NCI-H526 (cell line): Measurements from ENCODE around the gene SLC35F1.

Experiments used
- DNase-seq, 2 experiments: peaks; one replicate each; lab custom pipeline; 2025; lab: John Stamatoyannopoulos, UW

SLC35F1 gene

GRCh38 chr6:118197539-118197938 is 290.5 kb downstream of the SLC35F1 start:
- DNase-seq = no peak

GRCh38 chr6:118198746-118199145 is 291.7 kb downstream of the SLC35F1 start:
- DNase-seq = no peak

DNA sequence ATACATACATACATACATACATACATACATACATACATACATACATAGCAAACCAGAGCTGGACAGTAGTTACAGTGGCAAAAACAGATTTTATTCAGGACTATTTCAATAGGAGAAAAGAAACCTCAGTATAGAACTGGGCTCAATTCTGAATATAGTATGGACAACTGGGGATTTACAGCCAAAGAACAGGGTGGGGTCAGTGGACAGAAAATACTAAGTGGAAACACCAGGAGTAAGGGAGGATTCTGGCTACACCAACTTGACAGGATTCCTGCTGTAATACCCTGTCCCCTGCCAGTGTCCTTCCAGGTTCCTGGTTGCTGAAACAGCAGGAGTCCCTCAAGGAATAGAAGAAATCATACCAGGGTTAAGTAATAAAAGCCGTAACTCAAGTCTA is 293.1 kb downstream of the SLC35F1 start:
- DNase-seq = no peak

GRCh38 chr6:118202517-118202916 is 295.5 kb downstream of the SLC35F1 start:
- no peak for DNase-seq

GRCh38 chr6:118203545-118203944 is 296.5 kb downstream of the SLC35F1 start:
- no peak for DNase-seq

- DNase-seq = no peak
Observed at GRCh38 chr6:118206221-118206620, 299.2 kb downstream of the SLC35F1 start.

GRCh38 chr6:118207947-118208346 is 300.9 kb downstream of the SLC35F1 start:
- DNase-seq = no peak

GRCh38 chr6:118212451-118213173 is 305.5 kb downstream of the SLC35F1 start:
- no peak for DNase-seq

DNA sequence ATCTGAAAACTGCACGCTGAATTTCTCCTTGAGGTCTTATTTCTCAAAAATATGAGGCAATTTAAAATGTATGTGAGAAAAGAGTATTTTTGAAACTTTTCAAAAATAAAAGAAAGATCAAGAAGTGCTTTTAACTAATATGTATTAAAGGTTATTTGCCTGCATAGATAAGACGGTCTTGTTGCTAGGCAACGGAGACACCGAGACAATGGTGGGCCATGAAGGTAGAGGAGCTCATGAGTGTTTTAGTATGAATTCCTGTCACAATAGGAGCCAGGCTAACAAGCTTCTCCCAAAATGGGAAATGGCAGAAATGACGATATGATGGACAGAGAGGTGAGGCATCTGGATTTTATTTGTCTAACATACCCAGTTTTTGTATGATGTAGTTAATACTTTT is 308.2 kb downstream of the SLC35F1 start:
- no peak for DNase-seq

- DNase-seq = no peak
Observed at GRCh38 chr6:118216751-118217150, 309.7 kb downstream of the SLC35F1 start.

DNA sequence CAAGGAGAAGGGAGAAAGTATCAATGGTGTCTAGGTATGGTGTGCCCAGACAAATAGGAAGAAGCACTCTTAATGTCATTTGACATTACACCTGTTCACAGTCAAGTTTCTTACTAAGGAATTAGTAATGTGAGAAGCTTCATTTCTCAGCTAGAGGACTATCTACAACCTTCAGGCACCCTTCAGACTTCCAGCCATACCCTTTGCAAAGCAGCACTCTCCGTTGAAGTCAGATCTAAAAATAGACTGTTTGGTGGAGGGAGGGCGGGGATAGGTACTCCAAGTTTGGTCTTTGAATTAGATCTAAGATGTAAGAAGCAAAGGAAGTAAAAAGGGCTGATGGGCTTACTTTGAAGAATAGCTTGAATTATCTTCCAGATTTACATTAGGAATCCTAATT is 311.1 kb downstream of the SLC35F1 start:
- DNase-seq = no peak

DNA sequence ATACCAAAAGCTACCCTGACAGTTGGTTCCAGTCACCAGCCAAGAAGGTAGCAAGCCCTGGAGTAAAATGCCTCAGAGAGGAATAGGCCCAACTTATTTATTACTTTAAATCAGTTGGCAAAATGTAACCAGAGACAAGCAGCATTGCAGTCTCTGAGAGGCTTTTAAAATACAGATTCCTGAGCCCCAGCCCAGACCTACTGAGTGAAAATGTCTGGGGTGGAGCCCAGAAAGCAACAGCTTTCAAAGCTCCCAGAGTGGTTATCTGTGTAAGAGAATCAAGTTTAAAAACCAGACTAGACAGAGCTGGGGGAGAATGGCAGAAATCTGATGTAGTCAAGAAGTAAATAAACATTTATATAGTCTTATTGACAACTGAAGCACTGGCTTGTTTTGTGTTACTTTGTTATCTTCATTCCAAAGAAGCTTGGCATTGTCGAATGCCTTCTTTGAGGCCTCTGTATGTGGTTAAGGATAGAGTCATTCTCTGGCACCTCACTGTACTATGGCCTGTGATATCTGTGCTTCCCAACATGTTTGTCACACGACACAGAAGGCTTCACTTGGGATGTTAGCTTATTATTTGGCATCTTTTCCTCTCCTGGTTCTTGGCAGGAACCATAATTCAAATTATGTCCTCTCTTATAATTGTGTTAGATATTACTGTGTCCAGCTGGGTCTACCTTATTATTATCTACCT is 313.5 kb downstream of the SLC35F1 start:
- DNase-seq = no peak

DNA sequence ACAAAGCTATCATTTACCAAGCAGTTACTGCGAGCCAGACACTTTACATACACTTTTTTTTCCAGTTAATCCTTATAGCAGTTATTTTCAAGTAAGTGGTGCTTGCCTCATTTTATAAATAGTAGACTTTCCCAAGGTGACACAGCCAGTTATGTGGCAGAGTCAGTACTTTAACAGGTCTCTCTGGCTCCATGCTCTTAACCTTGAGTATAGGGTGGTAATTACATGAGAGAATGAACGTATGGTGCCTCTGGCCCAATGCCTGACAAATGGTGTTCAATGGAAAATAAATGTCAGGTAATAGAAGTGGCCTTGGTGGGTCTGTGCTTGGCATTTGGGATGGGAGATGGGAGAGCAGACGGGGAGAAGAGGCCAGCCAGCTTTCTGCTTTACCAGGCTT is 316.3 kb downstream of the SLC35F1 start:
- DNase-seq = no peak

- DNase-seq = no peak
Observed at GRCh38 chr6:118228886-118229285, 321.8 kb downstream of the SLC35F1 start.

DNA sequence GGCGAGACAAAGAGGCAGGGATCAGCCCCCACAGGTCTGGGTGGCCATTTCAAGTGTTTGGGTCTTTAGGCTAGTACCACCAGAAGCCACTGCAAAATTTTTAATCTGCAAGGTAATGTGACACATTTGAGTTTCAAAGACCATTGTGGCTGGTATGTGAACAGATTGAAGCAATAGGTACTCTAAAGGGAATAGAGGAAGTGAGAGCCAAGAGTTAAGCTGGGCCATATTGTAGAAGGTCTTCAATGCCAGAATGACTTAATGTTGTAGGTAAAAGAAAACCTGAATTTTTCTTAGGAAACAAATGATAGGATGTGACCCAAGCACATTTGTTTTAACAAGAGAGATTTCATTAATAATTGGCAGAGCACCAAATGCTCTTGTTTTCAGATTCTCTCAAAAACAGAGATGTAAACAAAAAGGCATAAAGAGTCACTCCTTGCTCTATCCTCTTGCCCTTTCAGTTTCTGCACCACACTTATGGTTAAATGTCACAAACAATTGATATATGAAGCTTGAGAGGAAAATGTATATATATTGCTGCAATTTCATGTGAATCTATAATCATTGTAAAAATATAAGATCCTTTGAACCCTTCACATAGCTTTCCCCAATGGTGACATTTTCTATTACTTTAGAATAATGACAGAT is 333.9 kb downstream of the SLC35F1 start:
- DNase-seq = no peak

- no peak for DNase-seq
Observed at GRCh38 chr6:118246406-118246805, 339.3 kb downstream of the SLC35F1 start.

- DNase-seq = peak in 1 of 2 experiments; percentile 1
Observed at GRCh38 chr6:118248171-118248570, 341.1 kb downstream of the SLC35F1 start.

DNA sequence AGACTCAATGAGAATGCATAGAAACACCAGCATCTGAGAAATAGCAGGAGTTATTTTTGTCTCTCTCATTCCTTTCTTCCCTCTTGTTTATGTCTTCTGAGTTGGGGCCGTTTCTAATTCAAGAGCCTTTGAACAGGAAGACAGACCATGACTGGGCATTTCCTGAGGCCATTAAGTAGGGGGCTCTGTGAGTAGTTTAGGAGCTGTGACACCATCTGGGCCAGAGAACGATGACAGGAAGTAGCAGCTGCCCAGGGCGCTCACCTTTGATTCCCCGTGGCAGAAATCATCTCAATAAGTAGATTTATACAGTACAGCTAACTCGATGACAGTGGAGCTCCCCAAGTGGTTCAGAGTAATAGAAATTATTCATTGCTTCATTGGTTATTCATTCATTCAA is 342.6 kb downstream of the SLC35F1 start:
- DNase-seq = no peak

GRCh38 chr6:118252474-118252873 is 345.4 kb downstream of the SLC35F1 start:
- DNase-seq = no peak

DNA sequence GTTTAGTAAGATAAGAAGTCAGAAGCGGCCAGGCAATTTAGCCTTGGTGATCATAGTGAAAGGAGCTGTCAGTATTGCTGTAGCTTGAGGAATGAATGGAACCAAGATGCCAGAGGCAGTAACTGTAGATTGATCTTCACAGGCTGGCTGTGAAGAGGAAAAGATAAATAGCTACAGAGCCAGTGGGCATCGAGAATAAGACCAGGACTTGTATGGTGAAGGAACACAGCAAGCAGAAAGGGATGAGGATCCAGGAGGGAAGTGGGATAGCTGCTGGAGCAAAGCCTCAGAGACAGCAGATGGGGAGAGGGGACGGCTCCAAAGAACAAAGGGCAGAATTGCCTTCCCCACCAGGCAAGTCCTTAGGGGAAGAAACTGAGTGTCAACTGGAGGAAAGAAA is 346.7 kb downstream of the SLC35F1 start:
- DNase-seq = no peak

DNA sequence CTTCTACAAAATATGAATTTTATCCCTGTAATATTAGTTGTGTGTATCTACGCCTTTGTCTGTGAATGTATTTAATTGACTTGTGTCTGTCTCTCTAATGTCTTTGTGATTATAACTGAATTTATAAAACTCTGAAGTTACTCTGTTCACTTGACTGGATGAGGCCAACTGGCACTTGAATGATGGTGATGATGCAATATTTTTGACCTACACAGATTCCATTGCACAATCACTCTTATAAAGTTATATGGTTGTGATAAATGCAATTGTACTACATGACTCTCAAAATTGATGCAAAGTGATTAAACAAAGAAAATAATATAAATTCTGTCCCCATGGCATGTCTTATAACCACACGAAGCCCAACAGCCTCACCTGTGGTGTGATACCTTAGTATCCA is 353.8 kb downstream of the SLC35F1 start:
- no peak for DNase-seq

- DNase-seq = peak; percentile 6 to 60
Observed at GRCh38 chr6:118263921-118264486, 356.9 kb downstream of the SLC35F1 start.

DNA sequence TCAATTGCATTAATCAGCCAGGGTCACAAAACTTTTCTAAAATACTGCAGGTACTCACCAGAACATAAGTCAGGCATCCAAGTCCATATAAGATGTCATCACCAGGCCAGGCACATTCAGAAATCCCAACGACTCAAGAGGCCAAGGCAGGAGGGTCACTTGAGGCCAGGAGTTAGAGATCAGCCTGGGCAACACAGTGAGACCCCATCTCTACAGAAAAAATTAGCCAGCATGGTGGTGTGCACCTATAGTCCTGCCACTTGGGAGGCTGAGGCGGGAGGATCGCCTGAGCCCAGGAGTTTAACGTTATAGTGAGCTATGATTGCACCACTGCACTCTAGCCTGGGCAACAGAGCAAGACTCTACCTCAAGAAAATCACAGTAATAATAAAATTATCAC is 362.6 kb downstream of the SLC35F1 start:
- no peak for DNase-seq
